ENCODE data around the gene ZNF618.

The ZNF618 gene

GRCh38 chr9:113957821-113958341, 81.8 kb downstream of the ZNF618 start:
- no peak for DNase-seq

- DNase-seq = no peak
Measured at GRCh38 chr9:113958556-113958955, 82.4 kb downstream of the ZNF618 start.

GRCh38 chr9:113960768-113961167, 84.7 kb downstream of the ZNF618 start:
- DNase-seq = no peak

GRCh38 chr9:113962396-113962795, 86.3 kb downstream of the ZNF618 start:
- no peak for DNase-seq

- no peak for DNase-seq
Measured at GRCh38 chr9:113963017-113963620, 87.0 kb downstream of the ZNF618 start.

GRCh38 chr9:113963696-113964494, 87.8 kb downstream of the ZNF618 start:
- no peak for DNase-seq

GRCh38 chr9:113964495-113965170, 88.5 kb downstream of the ZNF618 start:
- DNase-seq = no peak

- DNase-seq = no peak
Measured at GRCh38 chr9:113966394-113966793, 90.3 kb downstream of the ZNF618 start.

- DNase-seq = no peak
Measured at GRCh38 chr9:113967380-113967779, 91.3 kb downstream of the ZNF618 start.

- no peak for DNase-seq
Measured at GRCh38 chr9:113969343-113969742, 93.2 kb downstream of the ZNF618 start.

GRCh38 chr9:113973226-113973625, 97.1 kb downstream of the ZNF618 start:
- no peak for DNase-seq

- no peak for DNase-seq
Measured at GRCh38 chr9:113973963-113974413, 97.9 kb downstream of the ZNF618 start.

- no peak for DNase-seq
Measured at GRCh38 chr9:113976915-113977314, 100.8 kb downstream of the ZNF618 start.

GRCh38 chr9:113978725-113979342, 102.7 kb downstream of the ZNF618 start:
- no peak for DNase-seq

- DNase-seq = no peak
Measured at GRCh38 chr9:113979343-113980127, 103.4 kb downstream of the ZNF618 start.

- no peak for DNase-seq
Measured at GRCh38 chr9:113984639-113985380, 108.7 kb downstream of the ZNF618 start.

- no peak for DNase-seq
Measured at GRCh38 chr9:113985968-113986585, 110.0 kb downstream of the ZNF618 start.

GRCh38 chr9:113986931-113987330, 110.8 kb downstream of the ZNF618 start:
- DNase-seq = no peak

GRCh38 chr9:113987526-113987925, 111.4 kb downstream of the ZNF618 start:
- DNase-seq = no peak

- no peak for DNase-seq
Measured at GRCh38 chr9:113988385-113989016, 112.4 kb downstream of the ZNF618 start.
